NK-92 (cell line): ENCODE data around the gene SNORC.

Source experiments
- DNase-seq: peaks from one replicate; lab custom pipeline; 2025; ENCODE audit not compliant: unreplicated experiment; lab: John Stamatoyannopoulos, UW

Gene SNORC

DNA sequence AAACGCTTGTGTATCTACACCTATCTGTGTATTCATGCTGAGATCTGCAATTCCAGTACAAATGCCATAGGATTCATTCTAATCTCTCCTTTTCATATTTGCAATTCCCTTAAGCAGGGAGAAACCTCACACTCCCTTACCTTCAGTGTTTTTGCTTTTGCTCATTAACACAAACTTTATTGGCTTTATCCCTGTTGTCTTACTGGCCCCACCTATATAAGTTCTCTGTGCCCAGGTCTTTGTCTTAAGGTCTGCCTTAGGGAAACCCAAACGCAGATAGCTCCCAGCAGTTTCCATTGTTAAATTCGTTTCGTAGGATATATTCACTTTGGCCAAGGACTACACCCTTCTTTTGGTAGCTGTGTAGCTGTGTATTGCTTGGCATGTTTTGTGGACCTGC, 4.0 kb upstream of the SNORC start:
- DNase-seq: no peak

DNA sequence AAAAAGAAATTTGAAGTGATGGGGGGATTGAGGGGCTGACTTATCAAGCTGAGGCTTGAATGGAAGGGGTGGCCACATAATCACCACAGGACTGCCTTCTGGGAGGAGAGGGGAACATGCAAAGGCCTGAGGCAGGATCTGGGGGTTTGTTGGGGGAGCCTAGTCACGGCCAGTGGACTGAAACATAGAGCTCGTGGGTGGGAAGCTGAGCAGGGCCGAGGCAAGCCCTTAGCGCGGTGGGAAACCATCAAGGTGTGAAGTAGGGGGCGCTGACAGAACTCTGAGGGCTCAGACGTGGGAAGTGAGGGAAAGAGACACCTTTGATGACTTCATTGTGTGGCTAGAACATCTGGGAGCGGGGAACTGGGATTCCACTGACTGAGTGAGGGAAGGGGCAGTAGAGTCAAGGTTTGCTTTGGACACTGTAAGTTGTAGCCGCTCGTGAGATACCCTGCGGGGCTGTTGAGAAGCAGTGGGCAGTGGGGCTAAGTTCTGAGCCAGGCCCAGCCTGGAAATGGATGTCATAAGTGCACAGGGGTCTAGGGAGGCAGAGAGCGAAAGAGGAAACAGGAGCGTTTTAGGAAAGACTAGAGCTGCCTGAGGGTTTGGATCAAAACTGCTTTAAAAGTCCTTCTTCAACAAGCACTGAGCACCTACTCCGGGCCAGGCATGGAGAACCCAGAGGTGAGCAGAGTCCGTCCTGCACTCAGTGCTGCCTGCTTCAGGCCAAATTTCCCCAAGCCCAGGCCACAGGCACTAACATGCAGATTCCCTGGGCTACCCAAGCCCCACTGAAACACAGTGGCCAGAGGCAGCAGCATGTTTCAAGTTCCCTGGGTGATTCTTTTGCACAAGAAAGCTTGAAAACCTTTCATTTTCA, 686 bp upstream of the SNORC start:
- no peak for DNase-seq

DNA sequence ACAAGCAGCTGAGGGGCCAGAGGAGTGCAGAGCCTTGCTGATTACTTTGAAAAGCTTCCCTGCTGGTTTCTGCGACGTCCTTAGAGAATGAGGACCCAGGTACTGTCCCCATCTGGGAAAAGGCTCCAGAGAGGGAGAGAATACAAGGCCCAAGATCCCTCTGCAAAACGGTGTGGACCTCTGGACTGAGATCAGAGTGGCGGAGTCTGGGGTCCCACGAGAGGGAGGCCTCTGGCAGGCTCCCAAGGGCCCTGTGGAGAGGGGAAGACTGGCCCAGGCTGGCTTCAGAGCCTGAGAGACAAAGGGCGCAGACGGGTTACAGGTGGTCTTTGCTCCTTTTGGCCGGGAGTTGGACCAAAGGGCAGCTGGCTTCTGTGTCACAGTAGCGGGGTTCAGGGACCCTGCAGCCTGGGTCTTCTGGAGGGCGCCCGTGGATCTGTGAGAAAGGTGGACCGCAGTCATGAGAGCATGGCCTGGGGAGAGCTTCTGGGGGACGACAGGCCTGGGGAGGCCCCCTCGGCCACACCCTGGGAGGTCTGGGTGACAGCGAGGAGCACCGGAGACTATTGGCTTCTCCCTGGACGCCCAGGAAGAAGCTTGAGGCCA, 805 bp downstream of the SNORC start:
- DNase-seq: no peak

DNA sequence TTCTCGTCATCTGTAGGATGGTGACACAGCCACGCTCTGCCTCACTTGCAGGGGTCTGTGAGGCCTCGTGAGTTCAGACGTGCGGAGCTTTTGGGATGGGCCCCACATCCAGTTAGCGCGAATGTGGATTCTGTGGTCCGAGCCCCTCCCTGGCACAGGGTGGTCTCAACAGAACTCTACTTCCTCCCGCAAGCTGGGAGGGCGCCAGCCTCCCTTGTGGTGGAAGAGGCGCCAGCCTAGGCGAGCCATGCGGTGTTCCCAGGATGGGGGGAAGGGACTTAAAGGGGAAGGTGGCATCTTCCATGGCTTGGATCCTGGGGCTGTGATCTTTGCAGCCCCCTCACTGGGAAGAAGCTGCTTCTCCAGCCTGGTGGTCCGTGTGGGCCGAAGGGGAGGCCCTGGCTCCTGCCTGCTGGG, 1.4 kb downstream of the SNORC start:
- no peak for DNase-seq

DNA sequence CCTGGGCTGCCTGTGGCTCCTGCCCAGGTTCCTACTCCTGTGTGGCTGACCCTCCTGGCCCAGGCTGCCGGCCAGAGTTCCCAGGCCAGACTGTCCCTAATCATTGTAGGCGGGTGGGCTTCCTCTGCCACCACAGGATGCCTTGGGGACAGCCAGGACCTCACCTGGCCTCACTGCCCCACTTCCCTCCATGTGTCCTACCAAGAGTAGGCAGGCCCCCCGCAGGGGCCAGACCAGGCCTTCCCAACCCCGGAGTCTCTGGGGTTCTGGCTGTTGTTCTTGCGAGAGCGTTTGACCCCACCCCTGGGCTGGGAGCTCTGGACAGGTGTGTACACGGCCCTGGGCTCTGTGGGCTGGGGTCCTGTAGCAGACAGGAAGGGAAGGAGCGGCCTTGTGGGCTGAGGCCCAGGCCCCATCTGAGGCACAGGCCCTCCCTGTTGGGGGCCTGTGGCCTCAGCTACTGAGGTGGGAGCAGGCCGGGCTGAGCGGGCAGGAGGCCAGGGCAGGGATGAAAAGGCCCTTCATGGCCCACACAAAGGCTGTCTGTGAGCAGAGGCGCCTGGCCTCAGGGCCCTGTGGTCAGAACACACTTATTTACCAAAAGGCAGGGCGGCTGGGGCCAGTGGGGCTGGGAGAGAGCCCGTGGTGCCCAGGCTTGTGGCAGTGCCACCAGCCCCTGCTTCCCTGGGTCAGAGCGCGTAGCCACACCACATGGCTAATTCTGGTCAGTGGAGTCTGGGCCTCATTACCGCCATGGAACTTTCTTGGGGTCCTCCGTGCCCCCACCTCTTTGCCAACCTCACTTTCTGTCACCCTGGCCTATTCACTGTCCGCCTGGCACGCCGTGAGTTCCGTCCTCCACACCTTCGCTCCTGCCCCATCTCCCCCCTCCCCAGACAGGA, 2.0 kb downstream of the SNORC start:
- DNase-seq: no peak

DNA sequence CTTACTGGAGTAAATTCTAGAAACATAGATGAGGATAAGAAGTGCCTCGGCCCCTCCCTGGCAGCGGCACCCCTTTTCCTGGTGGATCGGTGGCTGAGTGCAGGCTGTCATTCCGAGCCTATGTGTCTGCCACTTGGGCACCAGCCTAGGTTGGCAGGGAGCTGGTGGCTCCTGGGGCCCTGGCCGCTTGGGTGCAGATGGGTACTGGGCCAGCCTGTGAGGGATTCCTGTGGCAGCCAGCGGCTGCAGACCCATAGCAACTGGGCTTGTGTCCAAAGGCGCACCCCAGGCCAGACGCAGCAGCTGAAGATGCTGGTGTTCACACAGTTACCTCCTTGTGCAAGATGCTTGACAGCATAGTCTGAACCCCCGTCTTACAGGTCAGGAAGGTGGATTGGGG, 2.8 kb downstream of the SNORC start:
- no peak for DNase-seq

DNA sequence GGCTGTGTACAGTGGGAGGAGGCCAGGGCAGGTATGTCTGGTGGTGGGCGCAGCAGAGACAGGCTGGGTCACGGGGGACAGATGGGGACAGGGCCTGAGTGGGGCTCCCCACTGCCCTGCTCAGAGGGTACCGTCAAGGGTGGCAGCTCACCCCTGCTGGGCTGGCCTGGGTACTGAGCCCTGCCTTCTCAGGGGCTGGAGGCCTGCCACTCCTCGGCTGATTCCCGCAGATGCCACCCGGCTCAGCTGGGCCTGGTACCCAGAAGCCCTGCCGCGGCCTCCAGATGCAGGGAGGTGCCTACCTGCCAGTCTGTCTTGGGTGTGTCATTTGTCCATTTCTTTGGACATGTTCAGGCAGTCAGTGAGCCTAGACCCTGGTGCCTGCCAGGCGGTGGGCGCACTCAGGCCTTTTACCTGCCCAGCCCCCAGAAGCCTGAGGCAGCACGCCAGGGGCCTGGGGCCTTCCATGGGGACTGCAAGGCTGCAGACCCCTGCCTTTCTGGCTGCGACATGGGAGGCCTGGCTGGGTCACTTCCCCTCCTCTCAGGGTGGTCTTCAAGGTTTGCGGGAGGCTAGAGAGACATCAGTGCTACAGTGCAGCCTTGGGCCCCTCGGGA, 3.3 kb downstream of the SNORC start:
- no peak for DNase-seq

DNA sequence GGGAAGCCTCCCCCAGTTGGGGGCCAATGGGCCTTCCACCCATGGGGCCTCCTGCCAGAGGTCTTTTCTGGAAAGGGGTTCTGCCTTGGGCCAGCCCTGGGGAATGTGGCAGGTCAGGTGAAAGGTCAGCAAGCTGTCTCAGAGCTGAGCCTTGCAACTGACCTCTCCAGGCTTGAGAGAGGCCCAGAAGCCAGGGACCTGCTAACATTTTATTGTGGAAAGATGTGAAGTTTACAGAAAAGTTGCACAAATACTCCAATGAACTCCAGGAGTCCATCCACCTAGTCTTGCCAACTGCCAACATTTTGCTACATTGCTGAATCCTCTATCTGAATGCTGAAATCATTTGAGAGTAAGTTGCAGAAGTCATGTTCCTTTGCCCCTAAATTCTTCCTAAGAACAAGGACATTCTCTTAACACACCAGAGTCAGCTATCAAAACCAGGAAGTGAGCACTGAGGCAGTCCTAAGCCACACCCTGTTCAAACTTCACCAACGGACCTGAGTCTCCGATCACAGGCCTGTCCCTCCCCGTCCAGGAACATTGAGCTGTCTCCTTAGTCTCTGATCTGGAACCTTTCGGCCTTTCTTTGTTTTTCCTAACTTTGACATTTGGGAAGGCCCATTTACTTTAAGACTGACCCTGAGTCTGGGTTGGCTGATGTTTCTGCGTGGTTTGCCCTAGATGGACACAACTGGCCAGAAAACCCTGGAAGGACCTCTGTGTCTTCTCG, 4.0 kb downstream of the SNORC start:
- DNase-seq: no peak

DNA sequence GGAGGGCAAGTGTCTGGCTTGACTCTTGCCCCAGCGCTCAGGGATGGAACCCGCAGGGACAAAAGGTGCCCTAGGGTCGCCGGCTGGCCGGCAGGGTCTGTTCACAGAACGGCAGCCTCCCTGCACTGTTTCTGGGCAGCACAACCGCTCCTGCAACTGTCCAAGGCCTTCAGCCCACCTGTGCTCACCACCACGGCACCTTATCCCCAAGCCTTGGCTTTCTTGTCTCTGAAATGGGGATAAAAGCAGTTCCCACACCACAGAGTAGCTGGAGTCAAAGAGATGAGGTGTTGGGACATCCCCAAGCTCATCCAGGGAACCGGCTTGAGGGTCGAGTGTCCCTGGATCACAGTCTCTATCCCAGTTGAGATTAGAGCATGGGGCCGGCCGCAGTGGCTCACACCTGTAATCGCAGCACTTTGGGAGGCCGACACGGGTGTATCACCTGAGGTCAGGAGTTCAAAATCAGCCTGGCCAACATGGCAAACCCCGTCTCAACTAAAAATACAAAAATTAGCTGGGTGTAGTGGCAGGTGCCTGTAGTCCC, 4.7 kb downstream of the SNORC start:
- DNase-seq: no peak

DNA sequence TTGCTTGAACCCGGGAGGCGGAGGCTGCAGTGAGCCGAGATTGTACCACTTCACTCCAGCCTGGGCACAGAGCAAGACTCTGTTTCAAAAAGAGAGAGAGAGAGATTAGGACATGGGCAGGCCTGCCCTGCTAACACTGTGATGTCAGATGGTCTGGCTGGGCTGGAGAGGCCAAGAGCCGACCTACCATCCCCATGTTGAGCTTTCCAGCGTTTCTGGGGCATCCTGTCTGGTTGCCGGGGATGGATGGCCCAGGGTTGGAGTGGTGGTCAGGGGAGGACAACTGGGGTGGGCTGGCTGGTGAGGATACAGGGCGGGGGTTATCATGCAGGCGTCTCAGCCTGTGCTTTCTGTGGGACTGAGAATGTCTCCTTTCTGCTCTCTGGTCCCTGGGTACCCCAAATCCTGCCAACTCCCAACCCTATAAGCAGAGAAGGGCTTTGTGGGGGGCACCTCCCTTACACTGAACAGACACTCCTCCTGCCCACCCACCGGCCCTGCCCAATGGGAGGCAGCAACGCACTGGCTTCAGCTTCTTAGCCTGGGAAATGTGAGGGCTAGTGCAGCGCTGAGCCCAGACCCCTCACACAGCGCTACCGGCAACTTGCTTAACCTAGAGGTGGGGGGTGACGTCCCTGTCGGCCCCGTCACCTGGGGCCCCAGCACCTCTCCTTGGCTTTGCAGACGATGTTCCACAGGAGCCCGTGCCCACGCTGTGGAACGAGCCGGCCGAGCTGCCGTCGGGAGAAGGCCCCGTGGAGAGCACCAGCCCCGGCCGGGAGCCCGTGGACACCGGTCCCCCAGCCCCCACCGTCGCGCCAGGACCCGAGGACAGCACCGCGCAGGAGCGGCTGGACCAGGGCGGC, 5.4 kb downstream of the SNORC start:
- DNase-seq: no peak

DNA sequence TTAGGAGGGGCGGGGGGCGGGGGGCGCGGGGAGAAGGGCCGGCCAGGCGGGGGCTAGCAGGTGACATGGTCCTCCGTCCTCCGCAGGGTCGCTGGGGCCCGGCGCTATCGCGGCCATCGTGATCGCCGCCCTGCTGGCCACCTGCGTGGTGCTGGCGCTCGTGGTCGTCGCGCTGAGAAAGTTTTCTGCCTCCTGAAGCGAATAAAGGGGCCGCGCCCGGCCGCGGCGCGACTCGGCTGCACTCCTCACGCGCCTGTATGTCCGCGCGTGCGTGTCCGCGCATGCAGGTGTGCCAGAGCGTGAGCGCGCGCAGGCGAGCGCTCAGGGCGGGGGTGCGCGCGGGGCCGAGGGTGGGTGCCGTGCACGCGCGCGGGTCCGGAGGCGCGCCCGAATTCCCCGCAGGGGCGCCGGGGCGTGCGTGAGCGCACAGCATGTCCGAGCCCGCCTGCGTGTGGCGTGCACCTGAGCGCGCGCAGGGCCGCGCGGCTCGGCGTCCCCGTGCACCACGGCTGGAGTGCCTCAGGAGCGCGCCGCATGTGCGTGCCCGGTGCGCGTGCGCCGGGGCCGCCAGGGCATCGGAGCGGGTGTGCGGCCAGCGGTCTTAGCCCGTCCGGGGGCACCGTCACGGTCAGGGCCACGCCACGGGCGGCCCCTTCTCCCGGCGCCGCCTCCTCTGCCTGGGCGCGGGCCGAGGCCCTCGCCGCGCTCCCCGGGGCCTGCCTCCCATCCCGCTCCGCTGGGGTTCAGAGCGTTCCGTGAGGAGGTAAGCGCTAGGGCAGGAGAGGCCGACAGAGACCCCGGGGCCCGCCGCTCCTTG, 6.3 kb downstream of the SNORC start:
- no peak for DNase-seq

DNA sequence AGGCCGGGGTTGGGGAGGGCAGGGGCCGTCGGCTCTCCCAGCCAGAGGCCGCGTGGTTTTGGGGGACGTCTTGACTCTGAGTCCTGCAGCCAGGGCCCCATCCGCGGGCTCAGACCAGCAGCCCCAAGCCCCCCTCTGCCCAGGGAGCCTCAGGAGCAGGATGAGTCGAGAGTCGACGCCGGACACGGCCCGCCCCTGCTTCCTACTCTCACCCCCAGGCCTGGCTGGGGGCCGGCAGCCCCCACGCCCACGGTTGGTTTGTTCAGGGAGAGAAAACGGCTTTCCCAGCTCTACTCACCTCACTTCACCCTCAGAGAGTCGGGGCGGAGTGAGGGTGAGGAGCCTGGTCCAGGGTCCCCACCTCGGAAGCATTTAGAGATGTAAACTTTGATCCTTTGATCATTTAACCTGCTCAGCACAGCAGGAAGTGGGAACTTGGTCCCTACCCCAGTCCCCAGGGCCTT, 6.9 kb downstream of the SNORC start:
- no peak for DNase-seq

DNA sequence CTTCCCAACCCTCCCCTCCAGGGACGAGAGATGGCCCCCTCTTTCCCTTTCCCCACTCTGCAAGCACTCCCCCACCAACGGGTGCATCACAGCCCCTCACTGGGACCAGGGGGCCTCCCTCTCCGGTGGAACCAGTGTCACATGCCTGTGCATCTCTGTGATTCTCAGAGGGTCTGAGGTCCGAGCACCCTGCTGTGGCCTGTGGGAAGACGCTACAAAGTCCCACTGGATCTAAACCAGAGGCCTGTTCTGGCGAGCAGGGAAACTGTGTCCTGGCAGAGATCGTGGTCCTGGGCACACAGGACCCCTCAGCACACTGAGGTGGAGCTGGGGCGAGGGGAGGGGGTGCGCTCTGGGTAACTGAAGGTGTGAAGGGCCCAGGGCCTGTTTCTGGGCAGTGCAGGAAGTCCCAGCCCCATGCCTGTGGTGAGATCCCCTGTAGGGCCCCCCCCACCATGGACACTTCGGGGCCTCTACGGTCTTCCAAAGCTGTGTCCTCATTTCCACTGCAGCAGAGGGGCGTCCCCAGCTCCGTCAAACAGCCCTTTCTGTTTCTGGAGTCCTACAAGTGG, 8.0 kb downstream of the SNORC start:
- no peak for DNase-seq

DNA sequence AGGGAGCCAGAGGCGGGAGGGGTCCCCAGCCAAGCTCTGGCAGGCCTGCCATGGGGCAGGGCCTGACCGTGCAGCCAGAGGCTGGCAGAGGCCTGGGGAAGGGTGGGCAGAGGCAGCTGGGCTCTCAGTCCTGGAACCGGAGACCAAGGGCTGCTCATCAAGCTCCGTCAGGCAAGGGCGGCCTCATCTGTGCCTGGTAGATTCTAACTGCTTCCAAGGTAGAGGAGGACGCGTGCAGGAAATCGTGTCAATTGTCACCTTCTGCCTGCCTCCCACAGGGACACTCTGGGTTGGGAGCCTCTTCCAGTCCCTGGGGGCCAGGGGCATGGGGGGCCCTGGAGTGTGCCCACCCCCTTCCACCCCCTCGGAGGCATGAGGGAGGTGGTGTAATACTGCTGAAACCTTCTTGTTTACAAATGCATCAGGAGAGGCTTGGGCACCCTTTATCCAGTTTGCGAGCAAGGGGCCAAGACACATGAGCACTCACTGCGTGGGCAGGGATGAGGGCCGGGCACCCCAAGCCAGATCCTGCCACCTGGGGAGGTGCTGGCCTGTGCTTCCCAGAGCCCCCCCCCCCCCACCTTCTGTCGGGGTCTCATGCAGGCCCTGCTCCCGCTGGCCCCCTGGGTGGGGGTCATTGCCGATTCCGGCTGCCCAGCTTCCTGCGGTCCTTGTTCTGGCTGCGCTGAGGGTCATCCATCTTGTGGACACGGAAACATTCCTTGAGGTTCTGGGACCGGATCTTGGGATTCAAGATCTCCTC, 9.0 kb downstream of the SNORC start:
- no peak for DNase-seq

DNA sequence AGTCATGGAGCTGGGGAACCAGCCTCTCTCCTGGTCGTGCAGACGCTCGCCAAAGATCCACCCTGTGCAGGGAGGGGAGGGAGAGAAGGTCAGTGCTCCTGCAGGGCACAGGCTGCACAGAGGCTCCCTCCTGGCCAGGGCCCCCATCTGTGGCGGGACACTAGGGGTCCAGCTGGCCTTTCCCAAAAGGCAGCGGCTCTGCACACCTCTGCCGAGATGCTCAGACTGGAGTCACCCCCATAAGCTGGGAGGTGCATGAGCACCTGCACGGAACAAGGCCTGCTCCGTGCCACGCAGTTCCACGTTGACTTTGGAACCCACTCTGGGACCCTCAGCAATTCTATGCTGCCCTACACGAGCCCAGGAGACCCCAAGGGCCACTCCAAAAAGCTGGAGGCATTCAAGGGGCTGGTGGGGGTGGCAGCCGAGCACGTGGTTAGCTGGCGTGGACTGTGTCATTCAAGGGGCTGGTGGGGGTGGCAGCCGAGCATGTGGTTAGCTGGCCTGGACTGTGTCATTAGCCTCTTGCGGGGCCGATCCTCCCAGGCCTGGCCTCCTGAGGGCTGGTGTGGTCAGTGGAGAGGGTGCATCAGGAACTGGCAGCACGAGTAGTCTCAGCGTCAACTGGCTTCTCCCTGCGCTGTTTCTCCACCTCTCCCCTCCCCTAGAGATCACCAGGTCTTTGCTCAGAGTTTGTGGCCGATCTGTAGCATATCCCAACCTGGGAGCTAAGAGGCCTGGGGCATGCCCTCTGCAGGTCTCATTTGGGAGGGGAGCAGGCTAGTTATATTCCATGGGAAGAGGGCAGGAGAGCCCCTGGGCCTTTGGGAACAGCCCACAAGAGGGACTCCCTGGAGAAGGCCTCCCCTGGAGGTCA, 9.8 kb downstream of the SNORC start:
- DNase-seq: no peak

DNA sequence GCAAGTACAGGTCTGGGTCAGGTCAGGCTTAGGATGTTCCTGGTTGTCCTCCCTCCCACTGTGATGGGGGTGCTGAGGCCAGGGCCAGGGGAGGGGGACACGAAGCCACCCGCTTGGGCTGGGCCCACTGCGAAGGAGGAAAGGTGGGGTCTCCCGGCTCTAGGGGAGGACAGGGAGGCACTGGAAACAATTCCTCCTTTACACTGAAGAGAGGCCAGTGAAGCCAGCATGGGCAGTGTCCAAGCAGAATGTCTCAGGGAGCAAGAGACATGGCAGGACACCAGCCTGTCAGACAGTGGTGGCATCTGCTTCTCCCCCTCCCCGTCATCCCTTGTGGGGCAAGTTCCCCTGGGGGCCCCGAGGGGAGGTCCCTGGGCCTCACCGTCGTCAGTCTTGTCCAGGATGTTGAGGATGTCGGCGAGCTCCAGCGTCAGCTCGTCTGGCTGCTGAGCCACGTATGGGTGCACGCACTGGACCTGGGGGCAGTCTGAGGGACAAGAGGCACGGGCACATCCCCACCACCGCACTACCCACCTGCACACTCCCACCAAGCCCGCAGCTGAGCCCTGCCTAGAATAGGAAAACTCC, 10.8 kb downstream of the SNORC start:
- DNase-seq: no peak
